H1 (cell line): ENCODE measurements around the gene IGSF23. TPM values are rescaled to one million over a fixed set of nuclear protein-coding genes. Genes with fewer than 3 reads are reported as not detected.

Source experiments
- CHD1 ChIP-seq: IDR thresholded peaks from 2 replicates; pipeline ENCODE4 v1.6.1; 2012; ENCODE audit warnings: low read depth, low read length, improper control_type of control experiment
- JUN ChIP-seq: IDR thresholded peaks from 2 replicates; pipeline ENCODE4 v1.6.1; 2011; ENCODE audit warnings: low read depth, mild to moderate bottlenecking, improper control_type of control experiment, low read length
- NRF1 ChIP-seq: IDR thresholded peaks from 2 replicates; pipeline ENCODE4 v1.6.1; 2011; ENCODE audit warnings: mild to moderate bottlenecking, low read depth, low read length, improper control_type of control experiment
- SRF ChIP-seq: IDR thresholded peaks from 2 replicates; pipeline ENCODE4 v1.6.1; 2011; ENCODE audit warnings: mild to moderate bottlenecking, low read depth, low read length, moderate library complexity
- YY1 ChIP-seq: IDR thresholded peaks from 2 replicates; pipeline ENCODE4 v1.6.1; 2011; ENCODE audit warnings: low read depth, mild to moderate bottlenecking, low read length
- polyA plus RNA-seq, 7 experiments: library from polyadenylated mRNA; depleted of rRNA in 3 of 7; stranded (reverse) in 5 of 7; unstranded in 2 of 7; fragments of >200 nt in 5 of 7; fragments of 200-250 nt in 2 of 7; gene quantifications; 1 replicate in 5 of 7; 2 replicates in 1 of 7; 4 replicates in 1 of 7; pipeline versions ENCODE4 v1.2.1 to v1.2.3, GENCODE V29; 2011 to 2013; ENCODE audit warnings: missing spikeins in 2 of 7, mixed read lengths in 2 of 7
- total RNA-seq: library from RNA; stranded (reverse); fragmentation: NEBNext Ultra II Directional; extraction: Animal tissue kit (Norgen Biotek cat#: 25700); gene quantifications from 2 replicates; pipeline ENCODE4 v1.2.1, GENCODE V29; 2021
- TF ChIP-seq, protein P1 (sequence below): IDR thresholded peaks from 2 replicates; pipeline ENCODE4 v1.6.1; 2011; ENCODE audit warnings: low read length, improper control_type of control experiment

IGSF23 gene
- total and polyA plus RNA-seq, 2 of the 8 experiments (the other 6 are each of a cell fraction or from before 2014, with no cell fraction given) = not detected

DNA sequence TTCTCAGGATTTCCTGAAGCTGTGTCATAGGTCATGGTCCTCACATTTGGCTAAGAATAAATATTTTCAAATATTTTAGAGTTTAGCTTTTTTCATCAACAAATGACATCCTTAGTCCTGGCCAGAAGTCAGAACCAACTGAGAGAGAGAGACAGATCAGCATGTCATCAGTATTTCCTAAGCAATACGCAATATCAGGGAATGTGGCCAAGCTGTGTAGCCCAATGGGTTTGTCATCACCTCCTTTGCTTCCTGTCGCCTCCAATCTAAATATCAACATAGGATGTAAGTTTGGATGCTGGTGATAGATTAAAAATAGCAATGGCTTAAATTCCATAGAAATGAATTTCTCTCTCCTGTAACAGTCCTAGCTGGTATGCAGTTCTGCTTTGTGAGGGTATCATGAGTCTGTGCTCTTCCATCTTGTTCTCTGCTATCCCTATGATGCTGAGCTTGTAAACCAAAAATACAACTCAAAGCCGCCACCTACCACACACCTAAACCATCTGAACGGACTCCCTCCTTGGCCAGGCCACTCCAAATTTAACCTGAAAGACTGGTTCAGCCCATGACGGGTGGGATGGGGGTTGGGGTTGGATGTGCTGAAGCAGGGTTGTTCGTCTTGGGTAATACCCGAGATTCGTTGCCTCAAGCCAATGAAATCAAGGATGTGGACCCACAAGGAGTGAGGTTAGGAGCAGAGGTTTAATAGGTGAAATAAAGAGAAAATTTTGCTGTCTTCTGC is 10.0 kb upstream of the IGSF23 start (continued):
- TF ChIP-seq JUN (no peak), NRF1 (no peak), YY1 (no peak), CHD1 (no peak), SRF (no peak)
- TF ChIP-seq, protein P1, sequence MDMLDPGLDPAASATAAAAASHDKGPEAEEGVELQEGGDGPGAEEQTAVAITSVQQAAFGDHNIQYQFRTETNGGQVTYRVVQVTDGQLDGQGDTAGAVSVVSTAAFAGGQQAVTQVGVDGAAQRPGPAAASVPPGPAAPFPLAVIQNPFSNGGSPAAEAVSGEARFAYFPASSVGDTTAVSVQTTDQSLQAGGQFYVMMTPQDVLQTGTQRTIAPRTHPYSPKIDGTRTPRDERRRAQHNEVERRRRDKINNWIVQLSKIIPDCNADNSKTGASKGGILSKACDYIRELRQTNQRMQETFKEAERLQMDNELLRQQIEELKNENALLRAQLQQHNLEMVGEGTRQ = no peak
